IMR-90 (cell line): ENCODE data around the gene CBL. TPM values are rescaled to one million over a fixed set of nuclear protein-coding genes. Genes with fewer than 3 reads are reported as not detected.

Source experiments
- ATAC-seq: fragments of 200-7000 bp; cut with Tn5 transposase; 2 replicates; pipeline ENCODE4 v1.9.1; 2020; ENCODE audit warnings: low read depth, mild to moderate bottlenecking, moderate library complexity
- BruUV-seq: library from RNA; stranded (reverse); fragments of 400-500 nt; replicated peaks from 2 replicates; lab custom pipeline; 2021; lab: Mats Ljungman, UMichigan
- CTCF ChIA-PET: fragments of 300-600 bp; formaldehyde crosslinking; extraction: SDS; loops from one replicate; lab custom pipeline; 2021; ENCODE audit warnings: antibody characterized with exemption; lab: Yijun Ruan, JAX
- POLR2A ChIA-PET: fragments of 300-600 bp; sonication (Branson Sonifier 250); formaldehyde crosslinking; loops from one replicate; lab custom pipeline; 2022; ENCODE audit warnings: antibody characterized with exemption; ENCODE audit not compliant: unreplicated experiment; lab: Charles Lee
- DNase-seq: peaks from one replicate; pipeline ENCODE4 v3.0.0; 2013
- H2AFZ ChIP-seq: replicated peaks from 2 replicates; pipeline ENCODE3; 2013; ENCODE audit warnings: low read length, mild to moderate bottlenecking; ENCODE audit not compliant: poor library complexity
- H2AK5ac ChIP-seq: 2 replicates; pipeline ENCODE4 v1.6.1; 2013; ENCODE audit warnings: low read depth, low read length, inconsistent platforms
- H2AK9ac ChIP-seq: replicated peaks from 2 replicates; pipeline ENCODE3; 2013; ENCODE audit warnings: mild to moderate bottlenecking, low read depth, low read length, moderate library complexity; ENCODE audit not compliant: poor library complexity
- H2BK120ac ChIP-seq: 2 replicates; pipeline ENCODE4 v1.6.1; 2013; ENCODE audit warnings: low read depth, low read length, inconsistent platforms
- H2BK15ac ChIP-seq: 3 replicates; pipeline ENCODE4 v1.6.1; 2013; ENCODE audit warnings: low read depth, low read length, inconsistent platforms
- H2BK20ac ChIP-seq: 2 replicates; pipeline ENCODE4 v1.6.1; 2013; ENCODE audit warnings: low read depth, mild to moderate bottlenecking, inconsistent platforms, low read length, moderate library complexity
- H2BK5ac ChIP-seq: 2 replicates; pipeline ENCODE4 v1.6.1; 2013; ENCODE audit warnings: mild to moderate bottlenecking, low read depth, low read length, inconsistent platforms; ENCODE audit not compliant: poor library complexity, severe bottlenecking
- H3K14ac ChIP-seq: replicated peaks from 2 replicates; pipeline ENCODE4 v1.6.1; 2013; ENCODE audit warnings: low read depth, low read length, inconsistent platforms
- H3K18ac ChIP-seq: 2 replicates; pipeline ENCODE4 v1.6.1; 2013; ENCODE audit warnings: low read depth, low read length, control low read depth
- H3K23ac ChIP-seq: 2 replicates; pipeline ENCODE4 v1.6.1; 2013; ENCODE audit warnings: low read depth, low read length, inconsistent platforms
- H3K27ac ChIP-seq: 2 replicates; pipeline ENCODE4 v1.5.1; 2013; ENCODE audit warnings: mild to moderate bottlenecking, control low read depth, low read length; ENCODE audit not compliant: insufficient read depth
- H3K27me3 ChIP-seq: 2 replicates; pipeline ENCODE4 v1.6.1; 2013; ENCODE audit warnings: low read length; ENCODE audit not compliant: control insufficient read depth, insufficient read depth
- H3K36me3 ChIP-seq: 2 replicates; pipeline ENCODE4 v1.6.1; 2013; ENCODE audit warnings: low read length, mixed read lengths; ENCODE audit not compliant: control insufficient read depth, insufficient read depth
- H3K4ac ChIP-seq: 2 replicates; pipeline ENCODE4 v1.6.1; 2013; ENCODE audit warnings: low read depth, low read length, inconsistent platforms
- H3K4me1 ChIP-seq: 2 replicates; pipeline ENCODE4 v1.6.1; 2013; ENCODE audit warnings: low read length, mixed read lengths; ENCODE audit not compliant: control insufficient read depth, insufficient read depth
- H3K4me2 ChIP-seq: 2 replicates; pipeline ENCODE4 v1.6.1; 2013; ENCODE audit warnings: low read depth, mild to moderate bottlenecking, control low read depth, low read length, moderate library complexity
- H3K4me3 ChIP-seq: 2 replicates; pipeline ENCODE4 v1.5.1; 2013; ENCODE audit warnings: low read depth, mild to moderate bottlenecking, control low read depth, low read length, moderate library complexity; ENCODE audit not compliant: insufficient read depth
- H3K56ac ChIP-seq: 2 replicates; pipeline ENCODE4 v1.6.1; 2013; ENCODE audit warnings: low read length, inconsistent platforms; ENCODE audit not compliant: insufficient read depth; ENCODE audit errors: extremely low read depth
- H3K79me1 ChIP-seq, 2 experiments: 2 replicates each; pipeline ENCODE4 v1.6.1; 2013; ENCODE audit warnings: low read length in 2 of 2, inconsistent platforms in 1 of 2, low read depth in 1 of 2
- H3K9ac ChIP-seq: 2 replicates; pipeline ENCODE4 v1.6.1; 2013; ENCODE audit warnings: low read depth, low read length, control low read depth
- H3K9me1 ChIP-seq: 2 replicates; pipeline ENCODE4 v1.6.1; 2013; ENCODE audit warnings: low read length, inconsistent platforms; ENCODE audit not compliant: insufficient read depth
- H3K9me3 ChIP-seq: 2 replicates; pipeline ENCODE4 v1.6.1; 2013; ENCODE audit warnings: low read length; ENCODE audit not compliant: control insufficient read depth, insufficient read depth
- H4K20me1 ChIP-seq: 2 replicates; pipeline ENCODE4 v1.6.1; 2013; ENCODE audit warnings: low read length, inconsistent platforms; ENCODE audit not compliant: insufficient read depth
- H4K5ac ChIP-seq: 2 replicates; pipeline ENCODE4 v1.6.1; 2013; ENCODE audit warnings: mild to moderate bottlenecking, low read depth, low read length, control low read depth
- H4K8ac ChIP-seq, 2 experiments: 2 replicates each; pipeline ENCODE4 v1.6.1; 2013; ENCODE audit warnings: low read depth in 2 of 2, low read length in 2 of 2, control low read depth in 1 of 2, inconsistent platforms in 1 of 2
- H4K91ac ChIP-seq: 2 replicates; pipeline ENCODE4 v1.6.1; 2013; ENCODE audit warnings: low read depth, low read length, inconsistent platforms; ENCODE audit not compliant: insufficient read depth
- CHD1 ChIP-seq: IDR thresholded peaks from 2 replicates; pipeline ENCODE4 v1.6.1; 2012; ENCODE audit warnings: low read depth, low read length, improper control_type of control experiment
- MAFK ChIP-seq: IDR thresholded peaks from 2 replicates; pipeline ENCODE4 v1.6.1; 2012; ENCODE audit warnings: low read depth, low read length, improper control_type of control experiment
- POLR2A ChIP-seq: IDR thresholded peaks from 2 replicates; pipeline ENCODE4 v1.6.1; 2012; ENCODE audit warnings: mild to moderate bottlenecking, low read depth, low read length
- WGBS, 2 experiments: methylation state at CpG; one replicate each; pipeline versions ENCODE4 v1.1.5 to v1.1.7; 2013; ENCODE audit warnings: missing lambda C conversion rate in 2 of 2; ENCODE audit not compliant: insufficient read length in 1 of 2; ENCODE audit errors: extremely low coverage in 2 of 2; 5-methylcytosine and 5-hydroxymethylcytosine counted together
- dilution Hi-C: fragments of 300-500 bp; cut with HindIII; formaldehyde crosslinking; loops from one replicate; pipeline ENCODE4 v1.14.3; 2018; ENCODE audit warnings: low sequenced_read_pairs; ENCODE audit not compliant: unreplicated experiment
- in situ Hi-C: fragments of 300-500 bp; cut with MboI; formaldehyde crosslinking; loops from 3 replicates; pipeline ENCODE4 v1.14.3; 2019; ENCODE audit warnings: low sequenced_read_pairs, inconsistent platforms, mixed read lengths
- intact Hi-C: fragments of 100-400 bp; cut with micrococcal nuclease; formaldehyde crosslinking; loops from 2 replicates; pipeline ENCODE4 v1.10.0; 2022
- polyA plus RNA-seq, 3 experiments: library from polyadenylated mRNA; depleted of rRNA; stranded (reverse); fragments of >200 nt; gene quantifications; 2 replicates each; pipeline ENCODE4 v1.2.3, GENCODE V29; 2012; ENCODE audit warnings: low replicate concordance in 1 of 3
- total RNA-seq: library from RNA; depleted of rRNA; stranded (reverse); fragments of >200 nt; gene quantifications from 2 replicates; pipeline ENCODE4 v1.2.3, GENCODE V29; 2012
- TF ChIP-seq, protein P1 (sequence below): conservative IDR thresholded peaks from 2 replicates; pipeline ENCODE4 v1.5.1; 2012; ENCODE audit warnings: mild to moderate bottlenecking, low read depth, low read length, improper control_type of control experiment

The CBL gene
- total and polyA plus RNA-seq, 2 of the 4 experiments (the other 2 are of a cell fraction): 6.1 to 11.8 TPM

DNA sequence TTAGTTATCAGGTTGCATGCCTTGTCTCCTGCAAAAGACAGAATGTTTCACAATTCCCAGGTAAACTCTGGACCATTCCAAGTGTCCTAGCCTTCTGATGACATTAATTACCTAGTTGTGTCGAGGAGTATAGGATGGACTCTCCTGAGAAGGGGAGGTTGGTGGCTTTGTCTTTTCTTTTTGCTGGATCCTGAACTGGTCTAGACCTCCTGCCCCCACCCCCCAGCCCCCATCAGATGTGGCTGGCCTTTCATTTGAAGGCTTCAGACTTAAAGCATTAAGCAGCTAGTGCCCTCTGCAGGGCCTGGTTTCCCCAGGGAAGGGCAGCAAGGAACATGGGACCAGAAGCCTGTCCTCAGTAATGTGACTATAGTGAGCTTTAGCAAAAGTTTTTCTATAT is 101.1 kb downstream of the CBL start:
- POLR2A ChIA-PET: interaction anchor here (1.1 kb wide), 1 partner anchor 14 kb away, joined by 4 read pairs; no protein-coding TSS in a partner anchor
- ATAC-seq: peak; percentile 40; the same call in 1 of the 2 replicates

More for the DNA sequence above, 101.1 kb downstream of the CBL start:
- Histone ChIP-seq H2BK5ac (no peak overlapping the region), H3K27me3 (no peaks in the 10 kb centered on the region), H4K8ac (no peak overlapping the region), H2BK120ac (no peak overlapping the region), H3K4me1 (peaks cover 8% of the 10 kb centered on the region), H4K5ac (no peak overlapping the region), H3K23ac (no peak overlapping the region), H2BK20ac (no peak overlapping the region), H3K4ac (no peak overlapping the region), H3K27ac (no peak overlapping the region), H2BK15ac (no peak overlapping the region), H3K79me1 (peaks cover 4 to 35% of the 10 kb centered on the region in 2 experiments; a peak in 3 of 4 replicates), H4K91ac (no peak overlapping the region), H3K56ac (no peak overlapping the region), H2AK9ac (no peak overlapping the region), H3K36me3 (peaks cover 50% of the 10 kb centered on the region), H3K4me3 (no peak overlapping the region), H3K18ac (no peak overlapping the region), H3K9me3 (no peaks in the 10 kb centered on the region), H2AK5ac (no peak overlapping the region), H2AFZ (no peak overlapping the region), H3K9ac (no peak overlapping the region), H3K9me1 (peaks cover 10% of the 10 kb centered on the region), H3K14ac (no peak overlapping the region), H4K20me1 (peaks cover 7% of the 10 kb centered on the region), H3K4me2 (no peak overlapping the region)
- dilution Hi-C loops (no loop called here), intact Hi-C loops (no loop called here), in situ Hi-C loops (no loop called here)
- no TSS peak for BruUV-seq
- WGBS, 2 experiments: no CpG with 5 or more reads among the region's 1 CpG
- no peak for DNase-seq
- CTCF ChIA-PET: interaction anchor here (0.9 to 1.2 kb wide), 3 partner anchors 8 to 33 kb away, joined by 3 to 4 read pairs (median 4); no protein-coding TSS in a partner anchor
- TF ChIP-seq, protein P1, sequence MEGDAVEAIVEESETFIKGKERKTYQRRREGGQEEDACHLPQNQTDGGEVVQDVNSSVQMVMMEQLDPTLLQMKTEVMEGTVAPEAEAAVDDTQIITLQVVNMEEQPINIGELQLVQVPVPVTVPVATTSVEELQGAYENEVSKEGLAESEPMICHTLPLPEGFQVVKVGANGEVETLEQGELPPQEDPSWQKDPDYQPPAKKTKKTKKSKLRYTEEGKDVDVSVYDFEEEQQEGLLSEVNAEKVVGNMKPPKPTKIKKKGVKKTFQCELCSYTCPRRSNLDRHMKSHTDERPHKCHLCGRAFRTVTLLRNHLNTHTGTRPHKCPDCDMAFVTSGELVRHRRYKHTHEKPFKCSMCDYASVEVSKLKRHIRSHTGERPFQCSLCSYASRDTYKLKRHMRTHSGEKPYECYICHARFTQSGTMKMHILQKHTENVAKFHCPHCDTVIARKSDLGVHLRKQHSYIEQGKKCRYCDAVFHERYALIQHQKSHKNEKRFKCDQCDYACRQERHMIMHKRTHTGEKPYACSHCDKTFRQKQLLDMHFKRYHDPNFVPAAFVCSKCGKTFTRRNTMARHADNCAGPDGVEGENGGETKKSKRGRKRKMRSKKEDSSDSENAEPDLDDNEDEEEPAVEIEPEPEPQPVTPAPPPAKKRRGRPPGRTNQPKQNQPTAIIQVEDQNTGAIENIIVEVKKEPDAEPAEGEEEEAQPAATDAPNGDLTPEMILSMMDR: peak; percentile 30; the same call in 1 of the 2 replicates
- no peak for TF ChIP-seq MAFK
- no peak for TF ChIP-seq CHD1
- no peak for TF ChIP-seq POLR2A
